ENCODE data around the gene TBX10.

- TF ChIP-seq CTCF (IDR thresholded peaks at IDR 0.05) (no peak), EZH2phosphoT487 (IDR thresholded peaks at IDR 0.05; ENCODE audit: borderline replicate concordance, low read depth) (no peak), POLR2AphosphoS5 (IDR thresholded peaks at IDR 0.05; ENCODE audit: low read depth, low read length) (no peak), TCF12 (IDR thresholded peaks at IDR 0.05) (no peak), TAF1 (IDR thresholded peaks at IDR 0.05; ENCODE audit: borderline replicate concordance, low read depth, low read length) (no peak), RXRA (IDR thresholded peaks at IDR 0.05; ENCODE audit: borderline replicate concordance, low read depth) (no peak), SMC3 (IDR thresholded peaks at IDR 0.05; ENCODE audit: low read depth, low read length) (no peak), EP300 (IDR thresholded peaks at IDR 0.05; ENCODE audit: borderline replicate concordance in 1 of 2, low read depth in 1 of 2, low read length in 1 of 2) (no peak), TEAD4 (IDR thresholded peaks at IDR 0.05; ENCODE audit: borderline replicate concordance, insufficient read depth) (no peak)
- TF ChIP-seq, protein P1, sequence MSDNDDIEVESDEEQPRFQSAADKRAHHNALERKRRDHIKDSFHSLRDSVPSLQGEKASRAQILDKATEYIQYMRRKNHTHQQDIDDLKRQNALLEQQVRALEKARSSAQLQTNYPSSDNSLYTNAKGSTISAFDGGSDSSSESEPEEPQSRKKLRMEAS (IDR thresholded peaks at IDR 0.05; ENCODE audit: low read depth) = no peak
- TF ChIP-seq, protein P2, sequence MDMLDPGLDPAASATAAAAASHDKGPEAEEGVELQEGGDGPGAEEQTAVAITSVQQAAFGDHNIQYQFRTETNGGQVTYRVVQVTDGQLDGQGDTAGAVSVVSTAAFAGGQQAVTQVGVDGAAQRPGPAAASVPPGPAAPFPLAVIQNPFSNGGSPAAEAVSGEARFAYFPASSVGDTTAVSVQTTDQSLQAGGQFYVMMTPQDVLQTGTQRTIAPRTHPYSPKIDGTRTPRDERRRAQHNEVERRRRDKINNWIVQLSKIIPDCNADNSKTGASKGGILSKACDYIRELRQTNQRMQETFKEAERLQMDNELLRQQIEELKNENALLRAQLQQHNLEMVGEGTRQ (IDR thresholded peaks at IDR 0.05; ENCODE audit: borderline replicate concordance, low read depth, low read length) = no peak
- TF ChIP-seq, protein P3, sequence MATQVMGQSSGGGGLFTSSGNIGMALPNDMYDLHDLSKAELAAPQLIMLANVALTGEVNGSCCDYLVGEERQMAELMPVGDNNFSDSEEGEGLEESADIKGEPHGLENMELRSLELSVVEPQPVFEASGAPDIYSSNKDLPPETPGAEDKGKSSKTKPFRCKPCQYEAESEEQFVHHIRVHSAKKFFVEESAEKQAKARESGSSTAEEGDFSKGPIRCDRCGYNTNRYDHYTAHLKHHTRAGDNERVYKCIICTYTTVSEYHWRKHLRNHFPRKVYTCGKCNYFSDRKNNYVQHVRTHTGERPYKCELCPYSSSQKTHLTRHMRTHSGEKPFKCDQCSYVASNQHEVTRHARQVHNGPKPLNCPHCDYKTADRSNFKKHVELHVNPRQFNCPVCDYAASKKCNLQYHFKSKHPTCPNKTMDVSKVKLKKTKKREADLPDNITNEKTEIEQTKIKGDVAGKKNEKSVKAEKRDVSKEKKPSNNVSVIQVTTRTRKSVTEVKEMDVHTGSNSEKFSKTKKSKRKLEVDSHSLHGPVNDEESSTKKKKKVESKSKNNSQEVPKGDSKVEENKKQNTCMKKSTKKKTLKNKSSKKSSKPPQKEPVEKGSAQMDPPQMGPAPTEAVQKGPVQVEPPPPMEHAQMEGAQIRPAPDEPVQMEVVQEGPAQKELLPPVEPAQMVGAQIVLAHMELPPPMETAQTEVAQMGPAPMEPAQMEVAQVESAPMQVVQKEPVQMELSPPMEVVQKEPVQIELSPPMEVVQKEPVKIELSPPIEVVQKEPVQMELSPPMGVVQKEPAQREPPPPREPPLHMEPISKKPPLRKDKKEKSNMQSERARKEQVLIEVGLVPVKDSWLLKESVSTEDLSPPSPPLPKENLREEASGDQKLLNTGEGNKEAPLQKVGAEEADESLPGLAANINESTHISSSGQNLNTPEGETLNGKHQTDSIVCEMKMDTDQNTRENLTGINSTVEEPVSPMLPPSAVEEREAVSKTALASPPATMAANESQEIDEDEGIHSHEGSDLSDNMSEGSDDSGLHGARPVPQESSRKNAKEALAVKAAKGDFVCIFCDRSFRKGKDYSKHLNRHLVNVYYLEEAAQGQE (IDR thresholded peaks at IDR 0.05; ENCODE audit: low read depth, low read length) = no peak
Observed at GRCh38 chr11:67640758-67641337, 1.3 kb upstream of the TBX10 start.
